GM19240 (cell line): Measurements from ENCODE around the gene KRTAP5-11.

Experiments used
- DNase-seq: peaks from one replicate; pipeline ENCODE4 v3.0.0; 2011; ENCODE audit warnings: low spot score; ENCODE audit not compliant: insufficient read length

Gene KRTAP5-11

GRCh38 chr11:71532036-71532610 is 50.6 kb downstream of the KRTAP5-11 start:
- DNase-seq: no peak
